Left lung (tissue), 10 donors: ENCODE data around the gene GJC2. TPM values are rescaled to one million over a fixed set of nuclear protein-coding genes. Genes with fewer than 3 reads are reported as not detected.
A peak's percentile ranks its signal among the peaks of the same experiment; 100 is the strongest.

Experiments
- ATAC-seq: fragments of 200-7000 bp; cut with Tn5 transposase; one replicate; pipeline ENCODE4 v1.9.1; 2020; ENCODE audit warnings: moderate library complexity
- DNase-seq, 4 donors: peaks; one replicate each; pipeline ENCODE4 v3.0.0-alpha.2; 2013 to 2020
- H3K27ac ChIP-seq, 2 donors: fragments of 200-600 bp; sonication (generic) in 1 of 2; one replicate each; pipeline versions ENCODE4 v1.5.0 to v1.8.0; 2020 to 2021
- H3K27me3 ChIP-seq, 2 donors: fragments of 200-600 bp; sonication (generic) in 1 of 2; one replicate each; pipeline versions ENCODE4 v1.5.0 to v1.8.0; 2020 to 2021
- H3K36me3 ChIP-seq, 2 donors: fragments of 200-600 bp; sonication (generic) in 1 of 2; one replicate each; pipeline versions ENCODE4 v1.5.0 to v1.8.0; 2020 to 2021
- H3K4me1 ChIP-seq, 2 donors: fragments of 200-600 bp; one replicate each; pipeline ENCODE4 v1.8.0; 2021
- H3K4me3 ChIP-seq, 2 donors: fragments of 200-600 bp; sonication (generic) in 1 of 2; one replicate each; pipeline versions ENCODE4 v1.5.0 to v1.8.0; 2020 to 2021; ENCODE audit warnings: mild to moderate bottlenecking in 1 of 2
- H3K9me3 ChIP-seq, 2 donors: fragments of 200-600 bp; sonication (generic) in 1 of 2; one replicate each; pipeline versions ENCODE4 v1.5.0 to v1.8.0; 2020 to 2021
- intact Hi-C, 2 donors: fragments of 100-400 bp; cut with DNase I; formaldehyde crosslinking; loops; one replicate each; pipeline versions ENCODE4 v1.11.2 to v1.14.2; 2022
- polyA plus RNA-seq, 6 donors: library from polyadenylated mRNA; unstranded; fragments of 120-200 nt; gene quantifications; one replicate each; pipeline ENCODE4 v1.2.1, GENCODE V29; 2013; ENCODE audit not compliant: insufficient read length in 6 of 6
- total RNA-seq, 2 donors: library from RNA; stranded (reverse); fragmentation: NEBNext Ultra II Directional; extraction: Animal tissue kit (Norgen Biotek cat#: 25700); gene quantifications; one replicate each; pipeline ENCODE4 v1.2.1, GENCODE V29; 2021
- TF ChIP-seq, protein P1 (sequence below), 2 donors: fragments of 200-600 bp; sonication (generic) in 1 of 2; IDR thresholded peaks; one replicate each; pipeline versions ENCODE4 v1.5.0 to v1.8.0; 2021; ENCODE audit warnings: antibody characterized with exemption in 2 of 2
- donor health status: DM: no; HTN: yes; CAD: no.
- donor health status: DM: no; HTN: no; CAD: no.

GJC2 gene
- total and polyA plus RNA-seq, 8 donors: 2.3 to 4.9 (median 3.1) TPM

DNA sequence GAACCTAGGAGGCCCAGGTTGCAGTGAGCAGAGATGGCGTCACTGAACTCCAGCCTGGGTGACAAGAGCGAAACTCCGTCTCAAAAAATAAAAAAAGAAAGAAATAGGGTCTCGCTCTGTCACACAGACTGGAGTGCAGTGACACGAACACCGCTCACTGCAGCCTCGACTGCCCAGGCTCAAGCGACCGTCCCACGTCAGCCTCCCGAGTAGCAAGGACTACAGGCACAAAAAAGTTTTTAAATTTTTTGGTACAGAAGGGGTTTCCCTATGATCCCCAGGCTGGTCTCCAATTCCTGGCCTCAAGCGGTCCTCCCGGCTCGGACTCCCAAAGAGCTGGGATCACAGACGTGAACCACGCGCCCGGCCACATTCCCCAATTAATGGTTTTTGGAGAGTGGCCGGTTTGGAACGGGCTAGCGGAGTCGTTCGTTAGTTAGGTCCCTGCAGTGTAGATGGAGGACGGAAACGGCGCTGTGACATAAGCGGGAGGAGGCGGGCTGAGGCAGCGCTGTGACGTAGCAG is 10.3 kb upstream of the GJC2 start:
- Histone ChIP-seq H3K27ac (peak overlapping the region; percentile 97 to 98), H3K27me3 (no peaks in the 10 kb centered on the region), H3K4me1 (peaks cover 22 to 45% of the 10 kb centered on the region in 2 donors), H3K4me3 (peak overlapping the region; percentile 96 to 98), H3K36me3 (peaks cover 0 to 14% of the 10 kb centered on the region in 2 donors), H3K9me3 (no peaks in the 10 kb centered on the region)
- intact Hi-C loops: no loop called here
- ATAC-seq (no peak), DNase-seq (no peak)
- TF ChIP-seq, protein P1, sequence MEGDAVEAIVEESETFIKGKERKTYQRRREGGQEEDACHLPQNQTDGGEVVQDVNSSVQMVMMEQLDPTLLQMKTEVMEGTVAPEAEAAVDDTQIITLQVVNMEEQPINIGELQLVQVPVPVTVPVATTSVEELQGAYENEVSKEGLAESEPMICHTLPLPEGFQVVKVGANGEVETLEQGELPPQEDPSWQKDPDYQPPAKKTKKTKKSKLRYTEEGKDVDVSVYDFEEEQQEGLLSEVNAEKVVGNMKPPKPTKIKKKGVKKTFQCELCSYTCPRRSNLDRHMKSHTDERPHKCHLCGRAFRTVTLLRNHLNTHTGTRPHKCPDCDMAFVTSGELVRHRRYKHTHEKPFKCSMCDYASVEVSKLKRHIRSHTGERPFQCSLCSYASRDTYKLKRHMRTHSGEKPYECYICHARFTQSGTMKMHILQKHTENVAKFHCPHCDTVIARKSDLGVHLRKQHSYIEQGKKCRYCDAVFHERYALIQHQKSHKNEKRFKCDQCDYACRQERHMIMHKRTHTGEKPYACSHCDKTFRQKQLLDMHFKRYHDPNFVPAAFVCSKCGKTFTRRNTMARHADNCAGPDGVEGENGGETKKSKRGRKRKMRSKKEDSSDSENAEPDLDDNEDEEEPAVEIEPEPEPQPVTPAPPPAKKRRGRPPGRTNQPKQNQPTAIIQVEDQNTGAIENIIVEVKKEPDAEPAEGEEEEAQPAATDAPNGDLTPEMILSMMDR (IDR thresholded peaks at IDR 0.05): no peak

DNA sequence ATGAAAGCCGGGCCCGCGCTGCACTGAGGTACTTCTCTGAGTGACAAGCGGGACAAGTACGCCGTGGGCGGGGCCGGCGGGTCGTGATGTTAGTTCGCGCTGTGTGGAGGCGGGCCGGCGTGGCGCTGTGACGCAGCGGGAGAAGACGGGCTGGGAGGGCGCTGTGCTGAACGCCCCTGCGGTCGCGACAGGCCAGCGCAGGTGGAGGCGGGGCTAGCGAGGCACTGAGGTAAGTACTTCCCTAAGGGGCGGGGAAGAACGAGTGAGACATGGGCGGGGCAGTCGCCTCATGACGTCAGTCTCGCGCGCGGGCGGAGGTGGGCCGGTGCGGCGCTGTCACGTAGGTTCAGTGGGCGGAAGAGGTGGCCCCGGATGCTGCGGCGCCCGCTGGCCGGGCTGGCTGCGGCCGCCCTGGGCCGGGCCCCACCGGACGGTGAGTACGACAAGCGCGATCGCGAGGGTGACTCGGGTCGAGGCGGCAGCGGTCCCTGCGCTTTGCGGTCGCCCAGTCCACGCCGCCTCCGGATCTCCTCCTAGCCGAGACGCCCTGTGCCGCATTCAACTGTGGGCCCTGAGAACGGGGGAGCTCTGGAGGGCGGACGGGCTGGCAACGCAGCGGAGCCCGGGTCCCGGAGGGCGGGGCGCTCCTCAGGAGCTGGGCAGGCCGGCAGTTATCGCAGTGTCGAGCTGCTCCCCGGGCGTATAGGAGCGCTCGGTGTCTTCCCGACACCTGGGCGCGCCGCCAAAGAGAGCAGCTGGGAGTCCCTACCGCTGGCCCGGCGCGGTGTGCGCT is 9.6 kb upstream of the GJC2 start, which contains the start of gene GUK1:
Gene GUK1 (plus strand): TSS at position 349 of the 793 bp plus-strand sequence. CDS start 24 bp downstream, at position 373.
- intact Hi-C loops: no loop called here
- DNase-seq: peak; percentile 99 to 100 (median 100)
- Histone ChIP-seq H3K4me3 (peak within 1 kb of the TSS; percentile 96 to 98), H3K4me1 (peaks cover 22 to 46% of the 10 kb centered on the region in 2 donors), H3K9me3 (no peaks in the 10 kb centered on the region), H3K27ac (peak within 1 kb of the TSS; percentile 97 to 98), H3K36me3 (peaks cover 0 to 21% of the 10 kb centered on the region in 2 donors), H3K27me3 (no peaks in the 10 kb centered on the region)
- ATAC-seq: peak; percentile 93
- TF ChIP-seq, protein P1 (IDR thresholded peaks at IDR 0.05): peak in 1 of 2 donors; percentile 65

DNA sequence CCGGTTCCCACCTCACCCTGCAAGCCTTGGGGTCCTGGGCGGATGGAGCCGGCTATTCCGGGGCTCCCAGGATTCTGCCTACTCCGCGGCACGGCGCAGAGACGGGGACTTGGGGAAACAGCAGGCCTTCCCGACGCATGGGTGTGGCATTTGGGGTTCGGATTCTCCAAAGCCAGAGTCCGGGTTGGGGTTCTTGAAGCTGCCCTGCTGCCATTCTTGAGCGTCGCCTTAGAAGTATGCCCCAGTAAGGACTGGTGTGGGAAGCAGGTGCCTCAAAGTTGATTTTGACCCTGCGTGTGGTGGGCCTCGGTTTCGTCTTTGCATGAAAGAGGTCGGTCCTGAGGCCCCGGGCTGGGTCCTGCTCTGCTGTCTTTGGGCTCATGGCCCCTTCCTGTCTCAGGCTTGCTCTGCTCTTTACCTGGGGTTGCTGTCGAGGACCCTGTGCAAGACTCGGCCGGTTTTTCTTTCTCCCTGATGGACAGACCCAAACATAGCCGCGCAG is 9.0 kb upstream of the GJC2 start:
- H3K27me3 ChIP-seq: no peaks in the 10 kb centered on the region
- intact Hi-C loops: no loop called here
- no peak for ATAC-seq
- no peaks in the 10 kb centered on the region for H3K9me3 ChIP-seq
- peaks cover 0 to 27% of the 10 kb centered on the region in 2 donors for H3K36me3 ChIP-seq
- TF ChIP-seq, protein P1 (IDR thresholded peaks at IDR 0.05): no peak
- peak overlapping the region; percentile 97 to 98 for H3K27ac ChIP-seq
- peak overlapping the region; percentile 96 to 98 for H3K4me3 ChIP-seq
- DNase-seq: peak in 1 of 4 donors; percentile 35
- peaks cover 22 to 53% of the 10 kb centered on the region in 2 donors for H3K4me1 ChIP-seq

DNA sequence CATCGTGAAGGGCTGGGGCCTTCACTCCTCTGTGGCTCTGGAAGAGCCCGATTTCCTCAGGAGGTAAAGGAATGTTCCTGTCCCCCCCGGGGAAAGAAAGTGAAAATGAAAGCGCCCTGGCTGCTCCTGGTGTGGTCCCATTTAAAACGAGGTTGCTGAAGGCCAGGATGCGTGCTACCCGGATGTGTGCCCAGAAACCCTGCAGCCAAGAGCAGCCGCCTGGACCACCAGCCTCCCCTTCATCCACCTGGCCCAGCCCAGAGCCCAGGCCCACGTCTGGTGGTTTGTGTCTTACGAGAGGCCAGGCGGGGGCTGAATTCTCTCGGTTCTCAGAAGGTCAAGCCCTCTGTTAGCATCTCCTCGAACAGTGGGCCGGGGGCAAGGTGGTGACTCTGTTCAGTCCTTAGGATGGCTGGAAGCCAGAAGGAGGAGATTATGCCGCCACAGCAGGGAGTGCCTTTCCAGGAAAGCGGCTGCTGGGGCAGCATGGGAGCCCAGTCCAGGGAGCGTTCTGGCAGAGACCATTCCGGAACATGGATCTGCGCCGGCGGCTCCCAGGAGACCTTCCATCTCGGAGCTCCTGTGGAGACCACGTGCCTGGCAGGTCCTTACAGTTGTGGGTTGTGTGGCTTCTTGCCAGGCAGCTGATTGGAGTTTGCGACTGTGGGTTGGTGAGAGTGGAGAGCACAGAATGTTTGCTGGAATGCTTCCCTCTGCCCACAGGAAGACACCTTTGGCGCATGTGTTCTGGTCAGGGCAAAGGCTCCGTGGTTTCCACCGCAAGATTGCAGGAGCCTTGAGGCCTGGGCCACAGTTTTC is 8.3 kb upstream of the GJC2 start:
- peak overlapping the region; percentile 97 to 98 for H3K27ac ChIP-seq
- TF ChIP-seq, protein P1 (IDR thresholded peaks at IDR 0.05): no peak
- DNase-seq: peak in 2 of 4 donors; percentile 42 to 76
- no peak for ATAC-seq
- intact Hi-C loops: no loop called here
- no peaks in the 10 kb centered on the region for H3K9me3 ChIP-seq
- H3K4me3 ChIP-seq: peak overlapping the region; percentile 96 to 98
- no peaks in the 10 kb centered on the region for H3K27me3 ChIP-seq
- H3K36me3 ChIP-seq: peaks cover 0 to 34% of the 10 kb centered on the region in 2 donors
- peaks cover 22 to 57% of the 10 kb centered on the region in 2 donors for H3K4me1 ChIP-seq
